Inflammatory macrophage (primary cell): Measurements from ENCODE around the gene CD99.
"Not testable (repeated sequence)": the region's sequence is repeated elsewhere in the genome, so short reads cannot be mapped to it uniquely, and the experiment has no call there.

Source experiments
- DNase-seq, 2 donors: peaks; one replicate each; pipeline ENCODE4 v3.0.0-alpha.2; 2020 to 2022

The CD99 gene

DNA sequence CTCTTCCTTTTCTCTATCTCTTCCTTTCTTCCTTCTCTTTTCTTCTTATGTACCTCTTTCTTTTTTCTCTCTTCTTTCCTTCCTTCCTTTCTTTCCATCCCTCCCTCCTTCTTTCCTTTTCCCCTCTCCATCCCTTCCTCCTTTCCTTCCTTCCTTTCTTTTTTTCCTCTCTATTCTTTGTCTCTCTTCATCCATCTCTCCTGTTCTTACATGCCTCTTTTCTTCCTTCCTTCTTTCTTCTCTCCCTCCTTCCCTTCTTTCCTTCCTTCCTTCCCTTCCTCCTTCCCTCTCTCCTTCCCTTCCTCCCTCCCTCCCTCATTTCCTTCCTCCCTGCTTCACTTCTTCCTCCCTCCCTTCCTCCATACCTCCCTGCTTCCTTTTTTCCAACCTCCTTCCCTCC, 41.6 kb downstream of the CD99 start:
- no peak for DNase-seq

DNA sequence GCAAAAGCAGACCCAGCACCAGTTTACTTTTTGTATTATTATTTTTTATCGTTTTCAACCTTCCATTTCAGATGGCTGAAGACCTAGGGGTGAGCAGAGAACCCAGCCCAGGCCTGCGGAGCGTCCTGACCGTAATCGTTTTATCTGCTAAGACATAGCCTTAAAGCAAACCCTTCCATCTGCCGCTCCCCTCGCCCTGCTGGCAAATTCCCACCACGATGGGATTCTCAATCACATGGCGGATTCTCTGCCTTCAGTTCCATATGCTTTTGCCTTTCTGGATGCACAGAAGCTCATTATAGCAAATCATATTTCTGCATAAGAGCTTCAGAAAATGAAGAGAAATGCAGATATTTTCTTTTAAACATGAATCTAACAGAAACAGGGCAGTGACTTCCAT, 42.2 kb downstream of the CD99 start:
- no peak for DNase-seq

DNA sequence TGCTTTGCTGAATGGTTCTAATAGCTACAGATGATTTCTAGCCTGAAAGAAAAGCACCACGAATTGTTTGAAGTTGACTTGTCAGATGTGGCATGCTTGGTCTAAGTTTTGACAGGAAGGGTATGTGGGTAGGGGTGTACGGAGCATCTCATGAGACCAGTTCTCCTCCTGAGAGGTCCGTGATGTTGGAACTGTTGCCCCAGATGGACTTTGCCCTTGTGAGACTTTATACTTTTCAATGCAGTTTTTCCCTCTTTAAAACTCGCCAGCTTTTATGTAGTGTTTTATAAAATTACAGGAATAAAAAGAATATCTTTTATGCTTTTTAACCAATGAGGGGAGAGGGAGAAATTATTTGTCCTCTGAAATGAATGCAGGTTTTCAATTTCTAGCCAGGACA, 44.2 kb downstream of the CD99 start:
- no peak for DNase-seq

- DNase-seq = no peak
Observed at GRCh38 chrX:2740672-2741071, 49.6 kb downstream of the CD99 start.

- DNase-seq = no peak
Observed at GRCh38 chrX:2741386-2741785, 50.3 kb downstream of the CD99 start.

DNA sequence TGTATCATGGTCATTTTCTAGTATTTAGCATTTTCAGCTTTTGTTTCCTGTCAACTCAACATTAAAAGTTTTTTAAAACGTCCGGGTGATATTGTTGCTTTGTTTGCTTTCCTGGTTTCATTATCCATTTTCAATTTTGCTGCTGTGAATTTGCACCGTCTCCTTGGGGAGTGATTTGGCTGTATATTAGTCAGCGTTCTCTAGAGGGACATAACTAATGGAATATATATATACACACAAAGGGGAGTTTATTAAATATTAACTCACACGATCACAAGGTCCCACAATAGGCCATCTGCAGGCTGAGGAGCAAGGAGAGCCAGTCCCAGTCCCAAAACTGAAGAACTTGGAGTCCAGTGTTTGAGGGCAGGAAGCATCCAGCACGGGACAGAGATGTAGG, 55.2 kb downstream of the CD99 start:
- not testable (repeated sequence) for DNase-seq

GRCh38 chrX:2748171-2748814, 57.2 kb downstream of the CD99 start:
- no peak for DNase-seq

DNA sequence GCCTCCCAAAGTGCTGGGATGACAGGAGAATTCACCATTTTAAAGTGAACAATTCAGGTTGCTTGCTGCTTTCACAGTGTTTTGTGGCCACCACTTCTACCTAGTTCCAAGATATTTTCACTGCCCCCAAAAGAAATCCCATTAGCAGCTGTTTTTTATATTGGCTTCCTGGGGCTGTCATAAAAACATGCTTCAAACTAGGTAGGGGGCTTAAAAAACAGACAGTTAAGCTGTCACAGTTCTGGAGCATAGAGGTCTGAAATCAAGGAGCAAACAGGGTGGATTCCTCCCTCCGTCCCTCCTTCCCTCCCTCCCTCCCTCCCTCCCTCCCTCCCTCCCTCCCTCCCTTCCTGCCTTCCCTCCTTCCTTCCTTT, 57.7 kb downstream of the CD99 start:
- DNase-seq = no peak

DNA sequence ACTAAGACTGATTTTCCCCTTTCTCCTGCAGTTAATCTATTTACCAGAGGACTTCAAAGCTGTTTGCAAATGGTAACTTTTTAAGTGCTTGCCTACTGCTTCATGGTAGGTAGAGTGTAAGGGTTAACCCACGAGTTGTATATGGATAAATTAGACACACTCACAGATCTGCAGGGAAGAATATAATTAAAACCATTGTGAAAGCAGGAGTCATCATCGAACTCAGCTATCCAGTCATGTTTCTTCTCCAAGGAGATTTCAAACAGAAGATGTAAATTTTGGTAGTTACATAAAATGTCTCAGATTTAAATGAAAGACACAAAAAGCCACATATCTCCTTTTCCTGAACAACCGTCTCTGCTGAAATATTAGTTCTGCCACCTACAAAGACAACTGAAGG, 60.2 kb downstream of the CD99 start:
- no peak for DNase-seq

- not testable (repeated sequence) for DNase-seq
Observed at GRCh38 chrX:2751874-2752300, 60.8 kb downstream of the CD99 start, which contains the start of gene XG. TSS of gene XG (plus strand) at chrX:2752040. CDS start at chrX:2752275, 235 bp downstream.

DNA sequence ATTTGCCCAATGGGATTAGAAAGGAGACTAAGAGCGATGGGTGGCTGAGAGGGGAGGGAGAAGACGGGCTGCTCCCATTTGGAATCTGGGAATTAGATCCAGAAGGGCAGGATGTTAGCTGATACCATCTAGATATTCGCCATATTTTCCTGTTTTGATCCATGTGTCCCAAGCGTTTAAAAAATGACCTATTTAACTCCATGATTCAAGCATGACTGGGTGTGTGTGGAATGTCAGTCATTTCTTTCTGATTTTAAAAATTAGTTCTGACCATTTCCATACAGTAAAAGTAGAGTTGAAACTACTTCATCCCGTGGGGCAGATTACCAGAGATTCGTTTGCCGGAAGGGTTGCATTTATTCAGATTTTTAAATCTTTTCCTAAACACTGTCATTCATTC, 61.3 kb downstream of the CD99 start:
- DNase-seq = not testable (repeated sequence)

DNA sequence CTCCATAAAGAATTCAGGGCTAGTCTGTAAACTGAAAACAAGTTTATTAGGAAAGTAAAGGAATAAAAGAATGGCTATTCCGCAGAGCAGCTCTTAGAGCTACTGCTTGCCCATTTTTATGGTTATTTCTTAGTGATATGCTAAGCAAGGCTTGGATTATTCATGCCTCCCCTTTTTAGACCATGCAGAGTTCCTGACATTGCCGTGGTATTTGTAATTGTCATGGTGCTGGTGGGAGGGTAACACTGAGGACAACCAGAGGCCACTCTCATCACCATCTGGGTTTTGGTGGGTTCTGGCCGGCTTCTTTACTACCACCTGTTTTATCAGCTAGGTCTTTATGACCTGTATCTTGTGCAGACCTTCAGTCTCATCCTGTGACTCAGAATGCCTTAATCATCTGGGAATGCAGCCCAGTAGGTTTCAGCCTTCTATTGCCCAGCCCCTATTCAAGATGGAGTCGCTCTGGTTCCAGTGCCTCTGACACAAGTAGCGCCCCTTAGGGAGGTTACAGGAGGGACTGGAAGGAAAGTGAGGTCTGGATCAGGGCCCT, 64.1 kb downstream of the CD99 start:
- DNase-seq = not testable (repeated sequence)

GRCh38 chrX:2756548-2756947, 65.5 kb downstream of the CD99 start:
- DNase-seq = no peak

- DNase-seq = no peak
Observed at GRCh38 chrX:2761246-2761645, 70.2 kb downstream of the CD99 start.

DNA sequence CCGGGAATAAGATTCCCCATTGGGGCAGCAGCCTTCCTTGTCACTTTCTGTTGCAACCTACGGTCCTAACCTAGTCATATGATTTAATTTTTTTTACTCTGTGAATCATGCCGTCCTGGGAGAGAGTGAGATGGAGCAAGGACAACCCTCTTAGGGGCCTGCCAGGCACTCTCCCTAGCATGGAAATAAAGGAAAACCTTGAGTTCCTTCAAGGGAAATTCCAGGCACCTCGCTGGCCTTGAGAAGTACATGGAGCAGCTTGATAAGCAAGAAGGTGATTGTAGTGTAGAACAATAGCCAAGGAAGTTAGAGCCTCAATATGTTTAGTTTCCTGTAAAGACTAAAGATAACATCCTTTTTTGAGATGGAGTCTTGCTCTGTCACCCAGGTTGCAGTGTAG, 71.6 kb downstream of the CD99 start:
- not testable (repeated sequence) for DNase-seq

DNA sequence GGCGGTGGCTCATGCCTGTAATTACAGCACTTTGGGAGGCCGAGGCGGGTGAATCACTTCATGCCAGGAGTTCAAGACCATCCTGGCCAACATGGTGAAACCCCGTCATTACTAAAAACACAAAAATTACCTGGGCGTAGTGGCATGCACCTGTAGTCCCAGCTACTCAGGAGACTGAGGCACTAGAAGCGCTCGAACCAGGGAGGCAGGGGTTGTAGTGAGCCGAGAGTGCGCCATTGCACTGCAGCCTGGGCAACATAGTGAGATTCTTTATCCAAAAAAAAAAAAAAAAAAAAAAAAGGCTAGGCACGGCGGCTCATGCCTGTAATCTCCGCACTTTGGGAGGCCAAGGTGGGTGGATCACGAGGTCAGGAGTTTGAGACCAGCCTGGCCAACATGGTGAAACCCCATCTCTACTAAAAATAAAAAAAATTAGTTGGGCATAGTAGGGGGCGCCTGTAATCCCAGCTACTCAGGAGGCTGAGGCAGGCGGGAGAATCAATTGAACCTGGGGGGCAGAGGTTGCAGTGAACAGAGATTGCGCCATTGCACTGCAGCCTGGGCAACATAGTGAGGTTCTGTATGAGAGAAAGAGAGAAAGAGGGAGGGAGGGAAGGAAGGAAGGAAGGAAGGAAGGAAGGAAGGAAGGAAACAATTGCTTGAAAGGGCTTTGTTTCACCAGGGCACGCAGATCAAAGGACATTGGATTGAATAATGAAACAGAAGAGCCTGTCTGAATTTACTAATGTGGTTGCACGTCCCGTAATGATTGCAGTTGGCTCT, 73.9 kb downstream of the CD99 start:
- DNase-seq = not testable (repeated sequence)

DNA sequence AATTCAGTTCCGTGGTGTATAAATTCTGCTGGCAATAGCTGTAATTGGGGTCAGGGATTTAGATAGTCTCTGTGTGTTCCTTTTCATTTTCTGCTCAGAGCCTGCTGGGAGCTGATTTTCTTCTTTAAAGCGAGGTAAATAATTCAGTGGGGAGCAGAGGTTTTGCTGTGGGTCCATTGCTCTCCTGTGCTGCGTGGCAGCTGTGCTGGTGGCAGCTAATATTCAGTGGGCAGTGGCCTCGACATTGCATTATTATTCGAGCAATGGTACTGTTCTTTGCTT, 74.4 kb downstream of the CD99 start:
- no peak for DNase-seq

DNA sequence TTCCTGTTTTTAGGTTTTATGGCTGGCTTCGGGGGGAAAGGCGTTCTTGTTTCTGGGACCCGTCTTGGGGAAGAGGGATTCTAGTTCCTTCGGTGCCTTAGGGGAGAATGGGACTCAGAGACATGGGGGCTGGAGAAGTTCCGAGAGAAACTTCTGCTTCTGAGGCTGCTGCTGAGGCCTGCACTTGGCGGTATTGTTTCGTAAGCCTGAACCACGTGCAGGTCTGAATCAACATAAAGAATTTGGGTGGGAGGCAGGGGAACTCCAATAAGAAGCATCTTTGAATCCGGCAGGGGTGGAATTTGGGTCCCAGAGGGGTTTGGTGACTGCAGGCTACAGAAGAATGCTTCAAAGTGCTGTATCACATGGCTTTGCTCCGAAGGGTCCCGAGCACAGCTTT, 75.8 kb downstream of the CD99 start:
- peak; percentile 88 to 89 for DNase-seq

DNA sequence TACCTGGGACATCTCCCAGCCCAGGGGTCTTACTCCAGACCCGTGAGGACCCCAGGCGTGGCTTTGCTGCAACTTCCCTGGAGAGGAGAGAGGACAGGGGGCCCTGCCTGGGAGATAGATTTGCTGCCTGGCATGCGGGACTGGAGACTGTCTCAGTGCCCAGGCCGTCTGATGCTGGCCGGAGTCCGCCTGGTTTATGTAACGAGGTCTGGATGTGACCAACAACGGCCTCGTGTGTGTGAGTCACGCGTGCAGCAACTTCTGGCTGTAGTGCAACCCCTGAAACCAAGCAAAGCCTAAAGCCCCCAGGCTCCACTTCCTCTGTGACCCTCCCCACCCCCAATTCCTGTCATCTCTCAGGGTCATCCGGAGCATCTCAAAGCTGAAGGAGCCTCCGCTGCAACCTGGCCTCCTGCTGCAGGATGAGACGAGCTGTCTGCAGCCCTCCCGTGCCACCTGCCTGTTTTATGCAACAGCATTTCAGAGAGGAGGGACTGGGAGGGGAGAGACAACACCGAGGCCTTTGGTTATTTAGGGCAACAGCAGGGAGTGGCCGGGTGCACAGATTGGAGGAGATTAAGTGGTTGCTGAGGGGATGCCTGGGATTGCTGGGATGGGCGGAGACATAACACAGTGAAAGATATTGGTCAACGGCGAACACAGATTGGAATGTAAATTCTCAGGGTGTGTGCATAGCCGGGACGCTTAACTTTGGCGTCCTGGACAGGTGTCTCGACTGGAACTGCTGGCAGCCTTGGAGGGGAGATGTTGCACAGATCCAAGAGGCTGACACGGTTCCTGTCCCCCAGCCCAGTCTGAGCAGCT, 76.7 kb downstream of the CD99 start:
- peak; percentile 79 to 89 for DNase-seq

GRCh38 chrX:2769615-2770014, 78.5 kb downstream of the CD99 start:
- DNase-seq = no peak

DNA sequence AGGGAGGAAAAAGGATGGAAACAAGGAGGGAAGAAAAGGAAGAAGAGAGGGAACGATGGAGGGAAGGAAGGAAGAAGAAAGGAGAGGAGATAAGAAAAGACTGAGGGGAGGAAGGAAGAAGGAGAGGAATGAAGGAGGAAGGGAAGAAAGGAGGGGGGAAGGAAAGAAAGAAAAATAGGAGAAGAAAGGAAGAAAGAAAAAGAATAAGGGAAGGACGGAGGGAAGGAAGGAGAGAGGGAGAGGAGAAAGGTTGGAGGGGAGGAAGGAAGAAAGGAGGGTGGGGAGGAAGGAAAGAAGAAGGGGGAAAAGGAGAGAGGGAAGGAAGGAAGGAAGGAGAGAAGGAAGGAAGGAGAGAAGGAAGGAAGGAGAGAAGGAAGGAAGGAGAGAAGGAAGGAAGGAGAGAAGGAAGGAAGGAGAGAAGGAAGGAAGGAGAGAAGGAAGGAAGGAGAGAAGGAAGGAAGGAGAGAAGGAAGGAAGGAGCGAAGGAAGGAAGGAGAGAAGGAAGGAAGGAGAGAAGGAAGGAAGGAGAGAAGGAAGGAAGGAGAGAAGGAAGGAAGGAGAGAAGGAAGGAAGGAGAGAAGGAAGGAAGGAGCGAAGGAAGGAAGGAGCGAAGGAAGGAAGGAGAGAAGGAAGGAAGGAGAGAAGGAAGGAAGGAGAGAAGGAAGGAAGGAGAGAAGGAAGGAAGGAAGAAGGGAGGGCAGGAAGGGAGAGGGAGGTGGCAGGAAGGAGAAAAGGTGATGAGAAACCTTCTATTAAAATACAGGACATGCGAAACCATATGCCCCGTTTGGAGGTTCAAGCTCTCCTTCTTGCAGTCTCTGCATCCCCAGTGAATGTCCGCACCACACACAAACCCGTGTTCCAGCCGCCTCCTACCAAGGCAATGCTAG, 82.3 kb downstream of the CD99 start:
- DNase-seq = not testable (repeated sequence)

DNA sequence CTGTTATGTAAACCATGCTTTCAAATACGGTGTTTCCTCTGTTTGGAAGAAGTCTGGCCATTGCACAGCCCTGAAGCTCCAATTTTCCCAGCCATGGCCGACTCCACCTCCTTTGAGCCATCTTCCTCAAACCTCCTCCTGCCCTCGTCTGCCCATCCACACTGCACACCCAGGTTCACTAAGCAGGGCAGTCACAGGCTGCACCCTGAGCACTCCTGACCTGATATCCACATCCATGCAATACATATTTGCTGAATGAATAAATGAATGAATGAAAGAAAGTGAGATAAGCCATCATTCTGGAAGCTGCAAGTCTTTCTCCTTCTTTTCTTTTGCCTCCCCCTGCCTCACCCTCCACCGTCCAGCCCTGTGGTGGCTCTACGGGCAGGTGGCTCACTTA, 83.0 kb downstream of the CD99 start:
- no peak for DNase-seq
